BJ (cell line): ENCODE data around the gene HGD. TPM values are rescaled to one million over a fixed set of nuclear protein-coding genes. Genes with fewer than 3 reads are reported as not detected.

ENCODE experiments used
- CTCF ChIA-PET: fragments of 350-600 bp; formaldehyde crosslinking; extraction: SDS; loops from one replicate; lab custom pipeline; 2021; ENCODE audit warnings: antibody characterized with exemption, inconsistent platforms; lab: Yijun Ruan, JAX
- POLR2A ChIA-PET: fragments of 300-600 bp; sonication (Branson Sonifier 250); formaldehyde crosslinking; extraction: SDS; loops from one replicate; lab custom pipeline; 2021; ENCODE audit warnings: antibody characterized with exemption; lab: Charles Lee
- DNase-seq: peaks from one replicate; pipeline ENCODE4 v3.0.0-alpha.2; 2011; ENCODE audit warnings: low read depth
- H3K27me3 ChIP-seq: 2 replicates; pipeline ENCODE4 v1.6.0; 2011; ENCODE audit warnings: low read length; ENCODE audit not compliant: control insufficient read depth, insufficient read depth
- H3K36me3 ChIP-seq: 2 replicates; pipeline ENCODE4 v1.5.1; 2011; ENCODE audit warnings: low read length; ENCODE audit not compliant: control insufficient read depth, insufficient read depth
- H3K4me3 ChIP-seq: 2 replicates; pipeline ENCODE4 v1.5.1; 2011; ENCODE audit warnings: low read depth, mild to moderate bottlenecking, control low read depth, low read length
- CTCF ChIP-seq: IDR thresholded peaks from 2 replicates; pipeline ENCODE4 v1.5.1; 2011; ENCODE audit warnings: low read depth, mild to moderate bottlenecking, control low read depth, inconsistent platforms, low read length, moderate library complexity; ENCODE audit not compliant: insufficient read depth
- polyA plus RNA-seq: library from polyadenylated mRNA; depleted of rRNA; stranded (reverse); fragments of >200 nt; gene quantifications from 2 replicates; pipeline ENCODE4 v1.2.3, GENCODE V29; 2011

Gene HGD
- polyA plus RNA-seq, 1 experiment: 0.11 TPM

- TF ChIP-seq CTCF: no peak
- ChIA-PET POLR2A (no interaction called here), CTCF (no interaction called here)
Observed at GRCh38 chr3:120661945-120662344, 20.1 kb downstream of the HGD start.

GRCh38 chr3:120661106-120661905, 20.7 kb downstream of the HGD start:
- TF ChIP-seq CTCF: no peak
- H3K4me3 ChIP-seq: no peak overlapping the region
- H3K27me3 ChIP-seq: no peaks in the 10 kb centered on the region; the same call in 1 of the 2 replicates
- no peak for DNase-seq
- POLR2A ChIA-PET: no interaction called here
- CTCF ChIA-PET: interaction anchor here (0.6 to 1.5 kb wide), 2 partner anchors 26 to 134 kb away, joined by 3 read pairs; no protein-coding TSS in a partner anchor
- H3K36me3 ChIP-seq: no peaks in the 10 kb centered on the region

More at GRCh38 chr3:120661945-120662344, 20.1 kb downstream of the HGD start:
- Histone ChIP-seq H3K36me3 (no peaks in the 10 kb centered on the region), H3K4me3 (no peak overlapping the region), H3K27me3 (no peaks in the 10 kb centered on the region; the same call in 1 of the 2 replicates)
- no peak for DNase-seq

GRCh38 chr3:120659834-120660233, 22.2 kb downstream of the HGD start:
- POLR2A ChIA-PET: no interaction called here

GRCh38 chr3:120659285-120659684, 22.8 kb downstream of the HGD start:
- ChIA-PET POLR2A (no interaction called here), CTCF (no interaction called here)
- Histone ChIP-seq H3K4me3 (no peak overlapping the region), H3K36me3 (no peaks in the 10 kb centered on the region), H3K27me3 (no peaks in the 10 kb centered on the region; the same call in none of the 2 replicates)
- no peak for DNase-seq
- TF ChIP-seq CTCF: no peak

More at GRCh38 chr3:120659834-120660233, 22.2 kb downstream of the HGD start:
- no peak for DNase-seq
- no peaks in the 10 kb centered on the region for H3K36me3 ChIP-seq
- H3K27me3 ChIP-seq: no peaks in the 10 kb centered on the region; the same call in none of the 2 replicates
- CTCF ChIA-PET: no interaction called here
- H3K4me3 ChIP-seq: no peak overlapping the region
- no peak for TF ChIP-seq CTCF

- Histone ChIP-seq H3K27me3 (no peaks in the 10 kb centered on the region; the same call in 1 of the 2 replicates), H3K4me3 (no peak overlapping the region), H3K36me3 (no peaks in the 10 kb centered on the region)
- DNase-seq: no peak
- POLR2A ChIA-PET: no interaction called here
- CTCF ChIA-PET: interaction anchor here (1.5 kb wide), 1 partner anchor 142 kb away, joined by 6 read pairs; no protein-coding TSS in a partner anchor
- no peak for TF ChIP-seq CTCF
Observed at GRCh38 chr3:120652896-120653545, 29.0 kb downstream of the HGD start.
